HG02840 (cell line): Measurements from ENCODE around the gene RHOBTB3.

ENCODE experiments used
- ATAC-seq: cut with Tn5 transposase; IDR thresholded peaks from one replicate; pipeline ENCODE4 v1.9.1; 2021; ENCODE audit warnings: mild to moderate bottlenecking, moderate library complexity, moderate number of reproducible peaks; ENCODE audit not compliant: unreplicated experiment, low FRiP score

Gene RHOBTB3

DNA sequence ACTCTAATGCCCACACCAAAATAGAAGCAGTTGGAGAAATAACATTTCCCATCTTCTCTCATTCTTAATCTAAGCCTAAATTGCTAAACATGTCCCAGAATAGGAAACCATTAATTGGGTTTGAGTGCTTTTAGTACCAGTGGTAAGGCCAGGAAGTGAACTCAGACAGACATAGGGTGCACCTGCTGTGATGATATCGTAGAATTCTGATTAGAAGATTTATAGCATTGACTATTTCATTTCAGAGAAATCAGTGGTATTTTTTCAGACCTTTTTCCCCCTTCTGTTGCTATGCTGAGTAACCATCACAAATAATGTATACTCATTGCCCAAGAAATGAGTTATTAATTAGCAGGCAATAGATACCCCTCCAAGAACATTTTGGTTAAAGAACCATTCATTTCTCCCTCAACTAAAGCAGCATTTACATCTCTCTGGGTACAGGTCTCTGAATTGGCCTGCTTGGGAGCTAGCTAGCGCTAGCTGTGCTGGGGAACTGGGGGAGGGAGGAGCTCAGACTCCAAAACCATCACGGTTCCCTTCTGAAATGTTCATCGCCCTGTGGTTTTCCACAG is 84.1 kb downstream of the RHOBTB3 start:
- ATAC-seq = no peak

DNA sequence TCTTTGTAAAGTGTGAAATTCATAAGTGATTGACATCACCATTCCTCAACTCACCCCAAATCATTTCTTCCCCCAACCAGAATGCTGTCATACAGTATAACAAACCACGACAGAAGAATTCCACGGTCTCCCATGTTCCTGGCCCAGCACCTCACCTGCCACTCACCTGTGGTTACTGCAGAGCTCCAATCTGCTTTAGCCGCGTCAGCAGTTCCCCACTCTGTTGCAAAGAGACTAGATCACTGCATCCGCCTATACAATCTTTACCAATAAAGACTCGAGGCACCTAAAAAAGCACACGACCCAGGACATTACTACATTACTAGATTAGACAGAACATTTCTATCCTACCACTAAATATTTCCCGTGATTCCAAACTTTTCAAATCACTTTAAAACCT is 85.2 kb downstream of the RHOBTB3 start:
- ATAC-seq = no peak

DNA sequence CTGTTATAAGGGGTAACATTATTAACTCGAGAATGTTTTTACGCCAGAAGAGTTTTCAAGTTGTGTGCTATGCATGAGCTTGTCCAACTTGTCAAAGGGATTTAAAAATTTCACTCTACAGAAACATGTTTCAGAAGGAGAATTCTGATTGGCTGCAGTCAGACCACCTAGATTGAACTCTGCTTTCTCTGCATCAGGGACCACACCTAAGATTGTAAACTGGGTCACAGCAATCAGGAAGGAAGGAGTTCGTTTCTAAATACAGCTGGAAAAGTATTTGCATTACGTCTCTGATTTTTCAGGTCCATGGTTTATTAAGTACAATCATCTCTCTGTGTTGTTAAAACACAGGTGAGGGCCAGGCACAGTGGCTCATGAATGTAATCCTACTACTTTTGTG is 85.6 kb downstream of the RHOBTB3 start:
- no peak for ATAC-seq

DNA sequence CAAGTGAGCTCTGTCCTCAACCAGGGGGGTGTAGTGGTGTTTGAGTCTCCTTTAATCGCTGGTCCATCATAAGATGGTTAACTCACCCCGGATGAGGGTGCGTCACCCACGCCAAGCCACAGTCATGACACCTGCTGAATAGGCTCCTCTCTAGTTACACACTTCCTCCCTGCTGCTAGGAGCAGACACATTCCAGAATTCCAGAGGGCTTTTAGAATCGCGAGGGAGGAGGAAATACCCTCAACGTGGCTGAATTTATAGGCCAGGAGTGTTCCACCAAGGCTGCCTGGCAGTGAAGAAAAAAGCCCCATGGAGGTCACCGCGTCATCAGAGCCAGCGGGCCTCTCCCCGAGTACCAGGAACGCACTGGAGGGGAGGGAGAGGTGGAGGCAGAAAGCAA is 86.3 kb downstream of the RHOBTB3 start:
- ATAC-seq = no peak

DNA sequence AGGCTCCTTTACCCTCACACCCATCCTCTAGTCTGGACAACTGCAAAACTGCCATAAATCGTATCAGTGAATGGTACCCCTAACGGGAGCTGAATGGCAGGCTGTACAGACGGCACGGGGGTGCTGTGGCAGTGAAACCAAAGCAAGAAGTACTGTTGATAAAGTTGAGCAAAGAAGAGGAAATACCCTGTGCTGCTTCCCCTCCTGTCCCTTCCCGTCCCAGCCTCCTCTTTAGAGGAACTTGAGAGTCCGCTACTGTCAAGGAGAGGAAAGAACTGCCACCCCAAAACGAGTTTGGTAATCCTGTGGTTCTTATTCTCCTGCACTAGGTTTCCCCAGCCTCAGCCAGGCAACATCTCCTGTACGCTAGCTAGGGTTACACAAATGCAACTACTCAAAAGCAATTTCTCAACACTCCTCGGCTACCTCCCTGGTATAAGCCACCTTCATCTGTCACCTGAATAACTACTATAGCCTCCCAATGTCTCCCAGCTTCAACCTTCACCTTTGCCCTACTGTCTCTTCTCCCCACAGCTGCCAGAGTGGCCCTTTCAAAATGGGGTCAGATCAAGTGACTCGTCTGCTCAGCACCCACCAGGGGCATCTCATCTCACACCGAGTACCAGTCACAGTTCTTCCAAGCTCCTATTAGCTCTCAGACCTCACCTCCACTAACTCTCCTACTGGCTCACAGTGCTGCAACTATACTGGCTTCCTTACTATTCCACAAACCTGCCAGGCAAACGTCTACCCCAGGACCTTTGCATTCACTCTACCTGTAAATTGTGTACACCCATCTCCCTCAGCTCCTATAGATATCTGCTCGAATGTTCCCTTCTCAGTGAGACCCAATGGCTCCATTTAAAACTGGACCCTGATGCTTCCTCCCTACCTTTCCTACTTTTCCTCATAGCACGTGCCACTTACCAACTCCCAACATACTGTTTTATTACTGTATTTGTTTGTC is 87.3 kb downstream of the RHOBTB3 start:
- ATAC-seq = no peak

DNA sequence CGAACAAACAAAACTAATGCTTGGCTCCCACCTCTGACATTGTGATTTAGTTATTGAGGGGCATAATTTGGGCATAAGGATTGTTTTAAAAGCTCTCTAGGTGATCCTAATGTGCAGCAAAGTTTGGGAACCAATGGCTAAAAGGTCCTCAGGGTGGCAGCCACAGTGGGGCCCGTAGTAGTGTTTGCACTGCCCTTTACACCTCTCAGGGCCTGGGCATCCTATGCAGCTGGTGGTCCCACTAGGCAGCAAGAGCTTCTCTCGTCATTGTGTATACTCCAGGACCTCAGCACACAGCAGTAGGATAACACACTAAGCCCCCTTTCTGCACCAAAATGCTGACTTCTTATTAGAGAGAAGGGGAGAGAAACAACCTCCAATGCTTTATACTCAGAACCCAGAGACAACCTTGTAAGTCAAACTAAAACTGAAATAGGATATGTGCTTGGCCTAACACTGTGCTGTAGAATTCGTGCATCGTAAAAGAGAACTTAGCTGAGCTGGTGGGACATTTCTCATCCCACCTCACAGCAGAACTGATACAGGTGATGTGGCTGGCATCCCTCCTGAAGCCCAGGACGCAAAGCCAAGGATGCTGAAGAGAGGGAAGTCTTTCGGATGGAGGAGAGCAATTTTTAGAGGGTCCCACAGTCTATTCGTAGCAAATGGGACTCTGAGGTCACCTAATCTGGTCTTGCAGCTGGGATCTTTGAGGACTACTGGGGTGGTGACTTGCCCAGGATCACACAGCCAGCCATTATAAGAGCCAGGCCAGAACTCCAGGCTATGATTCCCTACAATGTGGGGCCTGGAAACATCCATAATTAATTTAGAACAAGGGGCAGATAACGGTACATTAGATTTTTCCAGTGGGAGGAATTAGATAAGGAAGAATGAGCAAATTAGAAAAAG is 90.2 kb downstream of the RHOBTB3 start:
- ATAC-seq = no peak

DNA sequence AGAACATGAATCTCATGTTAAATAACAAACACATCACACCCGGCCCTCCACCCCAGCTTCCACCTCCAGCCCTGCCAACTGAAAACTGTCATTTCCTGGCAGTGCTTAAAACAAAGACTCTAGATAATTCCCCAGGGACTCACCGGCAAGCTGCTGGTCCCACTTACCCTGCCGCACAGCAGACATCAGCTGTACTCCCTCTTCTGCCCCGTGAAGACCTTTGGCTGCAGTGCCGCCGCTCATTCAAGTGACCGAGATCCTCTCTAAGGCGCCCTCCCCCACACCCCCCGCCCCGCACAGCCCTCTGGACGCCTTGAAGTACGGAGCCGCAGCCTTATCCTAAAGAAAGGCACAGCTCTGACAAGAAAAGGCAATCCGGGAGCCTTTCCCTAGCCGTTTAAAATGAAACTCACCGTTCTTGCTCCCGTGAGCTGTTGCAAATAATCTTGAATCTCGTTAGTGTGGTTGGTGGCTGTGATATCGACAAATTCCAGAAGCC is 91.0 kb downstream of the RHOBTB3 start:
- ATAC-seq = peak; percentile 39

DNA sequence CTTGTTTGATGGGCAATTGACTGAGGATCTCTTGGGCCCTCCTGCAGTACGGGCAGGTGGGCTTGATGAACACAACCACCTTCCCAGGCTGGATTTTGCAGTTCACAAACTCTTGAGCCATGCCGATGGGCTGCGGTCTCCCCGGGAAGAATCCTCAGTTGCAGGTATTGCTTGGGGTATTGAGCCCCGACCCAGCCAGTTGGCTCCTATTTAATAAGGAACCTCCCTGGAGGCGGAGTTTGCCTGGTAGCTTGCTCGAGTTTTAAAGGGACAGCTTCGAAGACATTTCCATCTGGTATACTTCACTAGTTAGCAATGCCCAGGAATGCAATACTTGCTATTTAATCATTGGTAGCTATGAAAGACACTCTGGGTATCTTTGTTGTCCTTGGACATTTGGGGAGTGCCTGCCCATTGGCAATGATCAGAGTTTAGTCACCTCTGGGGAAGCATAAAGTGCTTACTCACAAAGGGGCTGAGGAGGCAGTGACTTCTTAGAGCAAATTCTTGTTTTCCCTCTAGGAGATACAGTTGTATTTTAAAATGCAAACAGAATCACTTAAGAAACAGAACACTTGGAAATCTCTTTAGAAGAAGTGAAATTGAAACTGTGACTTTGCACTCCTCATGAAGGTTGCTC is 91.5 kb downstream of the RHOBTB3 start, which contains the start of gene GLRX:
Gene GLRX (minus strand): TSS at position 185 of the 640 bp plus-strand sequence. CDS start 64 bp downstream, at position 121.
- ATAC-seq = peak; percentile 39

DNA sequence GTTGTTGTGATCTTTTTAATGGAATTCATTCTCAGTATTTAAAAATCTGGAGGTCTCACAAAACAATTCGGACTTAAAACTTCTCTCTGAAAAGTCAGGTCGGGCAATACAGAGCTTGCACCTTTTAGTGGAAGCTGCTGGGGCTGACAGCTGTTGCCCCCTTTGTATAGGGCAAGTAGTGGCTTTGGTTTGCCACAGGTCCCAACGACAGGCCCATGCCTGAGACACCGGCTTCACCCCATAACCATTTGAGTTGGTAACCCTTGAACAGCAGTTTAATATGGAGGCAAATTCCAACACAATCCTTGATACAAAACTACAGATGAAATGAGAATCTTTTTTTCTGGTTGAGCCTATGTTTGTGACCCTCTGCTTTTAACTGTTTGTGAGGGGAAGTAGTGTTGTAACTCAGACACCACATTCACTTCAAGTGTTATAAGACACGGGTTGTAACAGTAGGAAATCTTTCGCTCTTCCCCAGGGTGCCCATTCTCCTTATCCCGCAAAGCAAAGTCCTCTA is 92.1 kb downstream of the RHOBTB3 start:
- no peak for ATAC-seq

DNA sequence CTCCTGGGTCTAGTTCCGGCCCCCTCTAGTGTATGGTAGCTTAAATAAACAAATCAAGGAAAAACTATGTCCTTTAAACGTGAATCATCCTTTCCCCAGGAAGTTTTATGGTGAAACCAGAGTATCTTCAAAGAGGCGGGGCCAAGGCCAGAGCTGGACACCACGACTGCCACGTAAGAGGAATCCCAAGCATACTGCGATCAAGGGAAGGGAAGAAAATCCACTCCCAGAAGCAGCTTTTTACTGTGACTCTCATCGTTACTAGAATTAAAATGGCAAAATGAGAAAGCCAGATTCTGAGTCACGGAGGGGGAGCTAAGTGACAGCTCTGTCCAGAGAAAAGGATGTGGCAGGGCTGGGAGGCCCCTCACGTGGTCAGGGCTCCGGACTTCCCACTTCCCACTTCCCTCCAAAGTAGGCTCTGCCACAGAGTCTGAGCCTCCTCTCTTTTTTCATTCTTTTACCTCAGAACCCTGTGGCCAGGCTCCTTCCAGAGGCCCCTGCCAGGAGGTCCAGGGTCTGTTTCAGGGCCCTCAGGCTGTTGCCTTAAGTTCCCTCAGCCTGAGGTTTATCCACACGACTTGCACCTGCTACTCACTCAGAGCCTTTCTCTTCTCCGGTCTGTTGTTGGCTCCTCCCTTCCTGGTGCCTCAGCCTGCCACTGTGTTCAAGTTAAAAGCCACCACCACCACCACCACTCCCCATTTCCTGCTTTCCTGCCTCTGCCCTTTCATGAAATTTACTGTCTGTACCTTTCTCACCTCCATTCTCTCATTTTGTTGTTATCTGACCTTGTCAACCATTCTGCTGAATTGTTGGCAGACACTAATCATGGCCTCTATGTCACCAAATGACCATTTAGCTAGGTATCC is 92.8 kb downstream of the RHOBTB3 start:
- peak; percentile 35 for ATAC-seq

DNA sequence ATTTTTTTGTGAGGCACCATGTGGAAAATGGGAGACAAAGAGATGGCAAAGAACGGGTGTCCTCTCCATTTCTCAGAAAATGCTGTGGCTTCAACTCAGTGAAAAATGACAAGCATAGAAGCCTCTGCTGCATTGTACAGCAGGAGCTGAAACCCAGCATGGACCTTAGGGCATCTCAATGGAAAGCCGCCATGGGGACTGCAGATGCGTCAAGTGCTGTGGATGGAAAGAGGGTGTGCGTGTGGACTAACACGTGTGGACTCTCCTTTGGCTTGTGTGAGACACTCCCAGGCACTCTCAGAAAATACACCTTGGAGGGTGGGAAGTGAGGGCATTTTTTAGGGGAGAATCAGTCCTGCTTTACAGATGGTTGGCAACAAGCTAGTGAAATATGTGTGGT is 93.6 kb downstream of the RHOBTB3 start:
- ATAC-seq = no peak

DNA sequence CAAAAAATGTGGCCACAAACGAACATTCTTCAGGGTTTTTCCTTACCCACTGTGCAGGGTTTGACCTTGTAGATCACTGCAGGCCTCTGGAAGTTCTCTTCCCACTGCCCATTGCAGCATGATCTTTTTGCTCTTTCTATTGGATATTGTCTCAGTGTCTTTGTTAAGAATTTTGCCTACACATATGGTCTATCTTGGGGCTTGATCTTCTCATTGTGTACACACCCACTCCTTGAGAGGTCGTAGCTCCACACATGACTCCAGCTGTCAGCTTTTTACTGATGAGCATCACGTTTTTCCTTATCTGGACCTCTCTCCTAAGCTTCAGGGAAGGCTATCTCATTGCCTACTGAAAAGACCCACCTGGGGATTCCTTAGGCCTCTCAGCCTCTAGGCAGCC is 94.4 kb downstream of the RHOBTB3 start:
- no peak for ATAC-seq

DNA sequence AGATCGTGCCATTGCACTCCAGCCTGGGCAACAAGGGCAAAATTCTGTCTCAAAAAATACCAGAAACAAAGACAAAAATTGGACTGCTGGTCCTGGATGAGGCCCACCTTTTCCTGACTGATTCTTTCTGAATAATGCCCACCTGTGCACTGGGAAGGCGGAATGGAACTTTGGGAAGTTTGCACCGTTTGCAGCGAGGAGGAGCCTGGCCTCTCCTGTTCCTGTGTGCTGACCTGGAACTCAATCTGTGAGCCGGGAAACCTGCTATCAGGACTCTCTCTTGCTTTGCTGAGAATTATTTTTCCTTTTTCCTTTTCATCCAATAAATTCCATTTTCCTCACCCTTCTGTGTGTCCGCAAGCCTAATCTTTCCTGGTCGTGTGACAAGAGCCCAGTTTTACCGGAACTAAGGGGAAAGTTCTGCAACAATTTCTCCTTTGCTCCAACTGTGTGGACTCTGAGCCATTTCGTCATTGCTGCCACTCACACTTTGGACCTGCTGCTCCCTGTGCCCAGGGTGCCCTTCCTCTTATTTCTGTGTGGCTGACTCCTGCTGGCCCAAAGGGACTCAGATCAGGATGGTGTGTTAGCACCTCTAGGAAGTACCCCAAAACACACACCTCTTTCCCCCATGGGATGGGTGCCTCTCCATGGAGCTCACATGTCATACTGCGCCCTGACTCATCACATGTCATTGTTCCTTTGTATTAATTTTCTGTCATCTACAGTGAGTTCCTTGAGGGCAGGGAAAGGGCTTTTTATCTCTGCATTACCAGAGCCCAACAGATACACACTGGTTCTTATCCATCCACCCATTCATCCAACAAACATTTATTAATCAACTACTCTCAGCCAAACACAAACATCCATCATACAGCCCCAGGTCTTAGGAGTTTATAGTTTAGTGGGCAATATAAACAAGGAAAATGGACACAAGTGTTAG is 96.1 kb downstream of the RHOBTB3 start:
- ATAC-seq = no peak

DNA sequence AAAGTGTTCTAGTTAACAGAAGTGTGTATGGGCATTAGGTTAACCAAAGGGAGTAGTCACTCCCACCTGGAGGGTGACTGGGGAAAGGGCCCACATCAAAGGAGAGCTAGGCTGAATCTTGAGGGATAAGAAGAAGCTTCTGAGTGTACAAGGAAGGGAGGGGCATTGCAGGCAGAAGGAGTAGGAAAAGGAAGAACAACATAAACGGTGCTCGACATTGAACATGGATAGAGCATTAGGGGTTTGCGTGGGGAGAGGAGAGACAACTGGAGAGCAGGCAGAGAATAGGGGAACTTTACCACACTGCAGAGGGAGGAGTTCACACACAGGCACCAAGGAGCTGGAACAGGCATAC is 96.7 kb downstream of the RHOBTB3 start:
- ATAC-seq = no peak

DNA sequence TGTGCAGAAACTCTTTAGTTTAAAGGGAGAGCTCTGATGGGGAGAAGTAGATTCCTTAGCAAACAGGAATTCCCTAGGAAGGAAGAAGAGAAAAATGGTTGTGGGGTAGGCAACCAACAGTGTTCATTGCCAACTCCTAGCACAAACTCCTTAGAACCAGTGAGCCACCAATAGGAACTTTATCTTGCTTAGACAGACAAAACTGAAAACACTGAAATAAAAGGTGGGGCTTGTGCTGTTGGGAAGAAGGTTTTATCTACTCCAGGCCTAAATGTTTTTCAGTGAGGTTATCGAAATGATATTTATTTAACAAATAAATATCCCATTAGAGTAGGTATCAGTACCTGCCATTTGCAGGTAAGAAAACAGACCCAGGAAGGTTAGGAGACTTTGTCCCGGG is 99.1 kb downstream of the RHOBTB3 start:
- no peak for ATAC-seq

DNA sequence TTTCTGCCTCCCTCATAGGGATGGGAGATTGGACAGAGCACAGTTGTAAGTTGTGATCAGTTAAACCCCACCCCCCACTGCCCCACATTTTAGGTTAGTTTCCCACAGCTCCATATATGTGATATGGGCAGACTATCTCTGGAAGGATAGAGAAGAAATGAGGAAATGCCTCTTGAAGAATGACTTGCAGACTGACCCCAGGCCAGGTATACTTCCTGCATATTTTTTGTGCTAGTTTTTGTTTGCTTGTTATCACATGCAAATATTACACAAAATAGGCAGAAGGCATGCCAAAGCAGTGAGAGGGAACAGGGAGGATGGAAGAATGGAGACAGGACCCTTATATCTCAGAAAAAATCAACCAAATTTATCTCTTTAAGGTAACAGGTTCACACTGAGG is 101.5 kb downstream of the RHOBTB3 start:
- ATAC-seq = no peak

DNA sequence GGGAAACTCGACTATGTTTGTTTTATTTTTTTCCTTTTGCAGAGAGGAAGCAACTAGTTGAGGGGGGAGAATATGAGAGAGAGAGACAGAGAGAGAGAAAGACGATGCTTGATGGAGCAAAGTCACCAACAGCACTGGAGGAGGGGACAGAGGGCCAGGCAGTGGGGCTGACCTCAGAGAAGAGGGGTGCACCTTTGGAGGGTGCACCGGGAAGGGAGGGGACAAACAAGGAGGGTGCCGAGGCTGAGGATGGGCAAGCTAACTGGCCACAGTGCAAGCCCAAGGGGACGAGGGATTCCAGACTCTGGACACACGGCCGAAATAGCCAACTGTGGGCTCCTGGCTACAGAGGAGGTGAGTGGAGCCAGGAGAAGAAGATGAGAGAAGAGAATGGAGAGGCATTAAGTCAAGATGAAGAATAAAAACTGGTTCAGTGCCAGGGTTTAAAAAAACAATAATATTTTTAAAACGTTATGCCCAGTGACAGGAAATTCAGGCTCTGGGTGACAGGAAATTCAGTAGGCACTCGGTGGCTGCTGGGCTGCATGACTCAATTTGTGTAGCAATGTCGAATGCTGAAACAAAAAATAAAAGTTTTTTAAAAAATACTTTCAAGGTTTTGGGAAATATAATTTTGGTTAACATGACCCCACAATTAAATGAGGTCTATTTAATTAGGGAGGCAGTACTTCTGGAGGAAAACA is 104.7 kb downstream of the RHOBTB3 start:
- no peak for ATAC-seq
